Osteocyte (in vitro differentiated cells): ENCODE data around the gene UBALD2. TPM values are rescaled to one million over a fixed set of nuclear protein-coding genes. Genes with fewer than 3 reads are reported as not detected.
A peak's percentile ranks its signal among the peaks of the same experiment; 100 is the strongest.
"Not testable (repeated sequence)": the region's sequence is repeated elsewhere in the genome, so short reads cannot be mapped to it uniquely, and the experiment has no call there.

ENCODE experiments used
- DNase-seq: peaks from one replicate; pipeline ENCODE4 v3.0.0; 2021; ENCODE audit warnings: mixed read lengths; ENCODE audit not compliant: unreplicated experiment; ENCODE audit errors: extremely low spot score
- H3K27ac Mint-ChIP-seq: one replicate; pipeline ENCODE4 v1.8.0; 2021; ENCODE audit warnings: mild to moderate bottlenecking, mixed read lengths; ENCODE audit not compliant: unreplicated experiment
- H3K27me3 Mint-ChIP-seq: one replicate; pipeline ENCODE4 v1.8.0; 2021; ENCODE audit warnings: mixed read lengths; ENCODE audit not compliant: unreplicated experiment
- H3K36me3 Mint-ChIP-seq: one replicate; pipeline ENCODE4 v1.8.0; 2021; ENCODE audit warnings: mixed read lengths; ENCODE audit not compliant: unreplicated experiment
- H3K4me1 Mint-ChIP-seq: one replicate; pipeline ENCODE4 v1.8.0; 2021; ENCODE audit warnings: mixed read lengths; ENCODE audit not compliant: unreplicated experiment
- H3K4me3 Mint-ChIP-seq: one replicate; pipeline ENCODE4 v1.8.0; 2021; ENCODE audit warnings: mild to moderate bottlenecking, moderate library complexity, mixed read lengths; ENCODE audit not compliant: unreplicated experiment
- H3K9me3 Mint-ChIP-seq: one replicate; pipeline ENCODE4 v1.8.0; 2021; ENCODE audit warnings: mixed read lengths; ENCODE audit not compliant: unreplicated experiment
- total RNA-seq: library from RNA; stranded (reverse); gene quantifications from 2 replicates; pipeline ENCODE4 v1.2.1, GENCODE V29; 2021
- TF ChIP-seq, protein P1 (sequence below): fragments of 200-600 bp; sonication (generic); IDR thresholded peaks from 2 replicates; pipeline ENCODE4 v1.5.0; 2021; ENCODE audit warnings: antibody characterized with exemption, mild to moderate bottlenecking, moderate library complexity

The UBALD2 gene
- total RNA-seq, 1 donor from 2014 or later, result 32.2 TPM

- no peak for DNase-seq
- Mint-ChIP-seq H3K4me3 (no peak overlapping the region), H3K4me1 (peaks cover 14% of the 10 kb centered on the region), H3K36me3 (no peaks in the 10 kb centered on the region), H3K27ac (no peak overlapping the region), H3K9me3 (no peaks in the 10 kb centered on the region), H3K27me3 (peaks cover 42% of the 10 kb centered on the region)
- TF ChIP-seq, protein P1, sequence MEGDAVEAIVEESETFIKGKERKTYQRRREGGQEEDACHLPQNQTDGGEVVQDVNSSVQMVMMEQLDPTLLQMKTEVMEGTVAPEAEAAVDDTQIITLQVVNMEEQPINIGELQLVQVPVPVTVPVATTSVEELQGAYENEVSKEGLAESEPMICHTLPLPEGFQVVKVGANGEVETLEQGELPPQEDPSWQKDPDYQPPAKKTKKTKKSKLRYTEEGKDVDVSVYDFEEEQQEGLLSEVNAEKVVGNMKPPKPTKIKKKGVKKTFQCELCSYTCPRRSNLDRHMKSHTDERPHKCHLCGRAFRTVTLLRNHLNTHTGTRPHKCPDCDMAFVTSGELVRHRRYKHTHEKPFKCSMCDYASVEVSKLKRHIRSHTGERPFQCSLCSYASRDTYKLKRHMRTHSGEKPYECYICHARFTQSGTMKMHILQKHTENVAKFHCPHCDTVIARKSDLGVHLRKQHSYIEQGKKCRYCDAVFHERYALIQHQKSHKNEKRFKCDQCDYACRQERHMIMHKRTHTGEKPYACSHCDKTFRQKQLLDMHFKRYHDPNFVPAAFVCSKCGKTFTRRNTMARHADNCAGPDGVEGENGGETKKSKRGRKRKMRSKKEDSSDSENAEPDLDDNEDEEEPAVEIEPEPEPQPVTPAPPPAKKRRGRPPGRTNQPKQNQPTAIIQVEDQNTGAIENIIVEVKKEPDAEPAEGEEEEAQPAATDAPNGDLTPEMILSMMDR, result no peak
These were observed 16.9 kb upstream of the UBALD2 start for GRCh38 chr17:76248013-76248782.

DNA sequence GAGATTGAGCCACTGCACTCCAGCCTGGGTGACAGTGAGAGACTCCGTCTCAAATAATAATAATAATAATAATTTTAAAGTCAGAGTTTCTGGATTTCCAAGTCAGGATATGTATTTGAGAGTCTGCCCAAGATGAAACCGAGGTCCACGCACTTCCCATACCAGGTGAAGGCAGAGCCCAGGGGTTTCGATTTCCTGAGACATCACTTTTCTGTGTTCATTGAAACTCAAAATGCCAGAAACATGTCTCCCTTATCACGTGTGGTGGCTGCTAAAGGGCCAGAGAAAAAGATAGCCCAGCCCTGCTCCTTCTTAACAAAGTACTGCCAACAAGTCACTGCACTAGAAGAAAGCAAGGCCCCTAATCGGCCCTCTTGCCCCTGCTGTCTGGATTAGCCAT is 15.0 kb upstream of the UBALD2 start:
- Mint-ChIP-seq H3K9me3 (no peaks in the 10 kb centered on the region), H3K4me3 (no peak overlapping the region), H3K4me1 (peaks cover 14% of the 10 kb centered on the region), H3K36me3 (no peaks in the 10 kb centered on the region), H3K27me3 (peaks cover 22% of the 10 kb centered on the region), H3K27ac (no peak overlapping the region)
- TF ChIP-seq, protein P1, result no peak
- no peak for DNase-seq

DNA sequence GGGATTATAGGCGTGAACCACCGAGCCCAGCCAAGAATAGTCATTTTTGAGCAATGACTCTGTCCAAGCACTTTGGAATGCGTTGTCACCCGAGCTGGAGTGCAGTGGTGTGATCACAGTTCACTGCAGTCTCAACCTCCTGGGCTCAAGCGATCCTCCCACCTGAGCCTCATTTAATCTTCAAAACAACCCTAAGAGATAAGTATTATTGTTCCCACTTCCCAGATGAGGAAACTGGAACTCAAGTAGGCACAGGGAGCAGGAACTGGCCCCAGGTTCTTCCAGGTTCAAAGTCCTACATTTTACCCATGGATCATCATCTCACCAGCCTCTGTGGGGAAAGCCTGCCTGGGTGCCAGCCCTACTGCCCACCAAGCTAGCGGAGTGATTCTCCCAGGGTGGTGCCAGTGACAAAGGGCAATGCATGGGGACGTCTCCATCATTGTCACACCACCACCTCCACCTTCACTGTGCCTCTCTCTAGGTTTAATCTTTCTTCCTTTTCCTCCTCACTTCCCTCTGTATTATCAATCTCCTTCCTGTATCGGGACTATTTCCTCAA is 13.6 kb upstream of the UBALD2 start:
- Mint-ChIP-seq H3K4me3 (no peak overlapping the region), H3K4me1 (peaks cover 11% of the 10 kb centered on the region), H3K27me3 (peaks cover 12% of the 10 kb centered on the region), H3K27ac (peak overlapping the region; percentile 54), H3K36me3 (no peaks in the 10 kb centered on the region), H3K9me3 (no peaks in the 10 kb centered on the region)
- no peak for DNase-seq
- TF ChIP-seq, protein P1, result no peak

GRCh38 chr17:76252040-76252954 is 12.9 kb upstream of the UBALD2 start:
- TF ChIP-seq, protein P1, result no peak
- H3K4me3 Mint-ChIP-seq, result no peak overlapping the region
- H3K36me3 Mint-ChIP-seq, result no peaks in the 10 kb centered on the region
- peaks cover 11% of the 10 kb centered on the region for H3K27me3 Mint-ChIP-seq
- peak overlapping the region; percentile 54 for H3K27ac Mint-ChIP-seq
- DNase-seq, result no peak
- H3K9me3 Mint-ChIP-seq, result no peaks in the 10 kb centered on the region
- peaks cover 11% of the 10 kb centered on the region for H3K4me1 Mint-ChIP-seq

GRCh38 chr17:76252967-76253766 is 12.0 kb upstream of the UBALD2 start:
- H3K36me3 Mint-ChIP-seq, H3K9me3 Mint-ChIP-seq, H3K27ac Mint-ChIP-seq, DNase-seq, H3K4me3 Mint-ChIP-seq, H3K27me3 Mint-ChIP-seq: not testable (repeated sequence)
- H3K4me1 Mint-ChIP-seq, result peaks cover 11% of the 10 kb centered on the region
